ENCODE results near the gene VN1R4.
"Not testable (repeated sequence)": the region's sequence is repeated elsewhere in the genome, so short reads cannot be mapped to it uniquely, and the experiment has no call there.

Gene VN1R4

DNA sequence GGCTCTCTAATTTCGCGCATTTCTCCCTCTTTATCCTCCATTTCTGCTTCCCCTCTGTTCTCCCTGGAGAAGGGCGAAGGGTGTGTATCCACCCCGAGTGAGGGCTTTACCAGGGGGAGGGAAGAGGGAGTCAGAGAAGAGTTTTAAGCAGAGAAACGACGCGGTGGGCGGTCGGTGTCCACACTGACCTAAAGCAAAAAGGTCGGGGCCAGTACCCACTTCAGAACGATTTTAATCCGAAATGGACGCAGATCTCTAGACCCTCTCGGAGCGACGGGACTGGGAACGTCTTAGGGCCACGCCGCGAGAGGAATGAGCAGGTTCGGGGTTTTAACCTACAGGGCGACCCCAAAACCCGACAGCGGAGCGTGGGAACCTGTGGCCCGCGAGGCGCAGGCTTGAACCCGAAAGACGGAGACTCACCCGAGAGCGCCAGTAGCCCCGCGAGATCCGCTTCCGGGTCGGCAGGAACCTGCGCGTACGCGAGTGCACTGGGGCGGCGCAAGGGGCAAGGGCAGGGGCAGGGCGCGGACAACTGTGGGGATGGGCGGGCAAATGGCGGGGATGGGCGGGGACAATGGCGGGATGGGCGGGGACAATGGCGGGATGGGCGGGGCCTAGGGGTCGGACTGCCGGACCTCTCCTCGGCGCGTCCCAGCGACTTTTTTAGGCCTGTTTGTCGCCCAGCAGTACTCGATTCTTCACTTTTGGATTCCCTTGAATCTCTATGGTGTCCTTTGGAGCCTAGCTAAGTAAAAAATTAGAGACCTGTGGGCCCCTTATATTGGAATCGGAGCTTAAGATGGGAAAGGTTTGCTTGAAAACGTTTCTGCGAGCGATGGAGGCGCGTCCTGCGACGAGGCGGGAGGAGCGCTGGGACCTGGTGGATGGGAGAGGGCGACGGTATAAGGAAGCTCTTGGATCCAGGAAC, 12.8 kb downstream of the VN1R4 start, which contains the start of gene ZNF677:
ZNF677 (minus strand) TSS at position 463 of the 931 bp plus-strand sequence. CDS start 3,323 bp downstream, outside the sequence.
- peaks cover 9% of the 10 kb centered on the region for H3K36me3 ChIP-seq (ENCODE audit: insufficient read depth, low read length)
- no peaks in the 10 kb centered on the region for H3K4me1 ChIP-seq (ENCODE audit: insufficient read depth, low read length)
- H3K9me3 ChIP-seq (ENCODE audit: control insufficient read depth, insufficient read depth, low read length): 0 out of 2 replicates have a peak, but pooled peaks cover 2% of the 10 kb centered on the region
- peak within 1 kb of the TSS; percentile 97 for H3K9ac ChIP-seq (ENCODE audit: low read depth, low read length)

DNA sequence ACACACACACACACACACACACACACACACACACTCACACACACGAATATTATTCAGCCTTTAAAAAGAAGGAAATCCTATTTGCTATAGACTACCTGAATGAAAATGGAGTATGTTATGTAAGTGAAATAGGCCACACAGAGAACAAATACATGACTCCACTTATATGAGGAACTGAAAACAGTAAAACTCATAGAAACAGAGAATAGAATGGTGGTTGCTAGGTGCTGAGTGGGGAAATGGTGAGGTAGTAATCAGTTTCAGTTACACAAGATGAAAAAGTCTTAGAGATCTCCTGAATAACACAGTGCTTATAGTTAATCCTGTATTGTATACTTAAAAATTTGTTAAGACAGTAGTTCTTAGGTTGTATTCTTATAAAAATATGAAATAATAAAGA, 21.0 kb downstream of the VN1R4 start:
- H3K9me3 ChIP-seq (ENCODE audit: control insufficient read depth, insufficient read depth, low read length): peaks cover 3% of the 10 kb centered on the region

DNA sequence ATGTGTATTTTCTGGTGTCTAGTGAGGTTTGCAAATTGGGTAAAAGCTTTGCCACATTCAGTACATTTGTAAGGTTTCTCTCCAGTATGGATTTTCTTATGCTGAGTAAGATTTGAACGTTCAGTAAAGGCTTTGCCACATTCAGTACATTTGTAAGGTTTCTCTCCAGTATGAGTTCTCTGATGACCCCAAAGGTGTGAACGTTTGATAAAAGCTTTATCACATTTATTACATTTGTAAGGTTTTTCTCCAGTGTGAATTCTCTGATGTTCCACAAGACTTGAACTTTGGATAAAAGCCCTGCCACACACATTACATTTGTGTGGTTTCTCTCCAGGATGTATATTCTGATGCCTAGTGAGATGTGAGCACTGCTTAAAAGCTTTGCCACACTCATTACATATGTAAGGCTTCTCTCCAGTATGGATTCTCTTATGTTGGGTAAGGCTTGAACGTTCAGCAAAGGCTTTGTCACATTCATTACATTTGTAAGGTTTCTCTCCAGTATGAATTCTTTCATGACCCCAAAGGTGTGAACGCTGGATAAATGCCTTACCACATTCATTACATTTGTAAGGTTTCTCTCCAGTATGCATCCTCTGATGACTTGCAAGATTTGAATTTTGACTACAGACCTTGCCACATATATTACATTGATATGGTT, 30.3 kb downstream of the VN1R4 start:
- H3K4me1 ChIP-seq (ENCODE audit: insufficient read depth, low read length): no peaks in the 10 kb centered on the region
- no peaks in the 10 kb centered on the region; the same call in 1 of the 2 replicates for H3K36me3 ChIP-seq (ENCODE audit: insufficient read depth, low read length)
- H3K9me3 ChIP-seq (ENCODE audit: control insufficient read depth, insufficient read depth, low read length): peaks cover 31% of the 10 kb centered on the region
- no peak overlapping the region for H3K9ac ChIP-seq (ENCODE audit: low read depth, low read length)

More for the DNA sequence above, 21.0 kb downstream of the VN1R4 start:
- H3K4me1 ChIP-seq (ENCODE audit: insufficient read depth, low read length): no peaks in the 10 kb centered on the region
- peaks cover 6% of the 10 kb centered on the region; the same call in 1 of the 2 replicates for H3K36me3 ChIP-seq (ENCODE audit: insufficient read depth, low read length)
- no peak overlapping the region for H3K9ac ChIP-seq (ENCODE audit: low read depth, low read length)

DNA sequence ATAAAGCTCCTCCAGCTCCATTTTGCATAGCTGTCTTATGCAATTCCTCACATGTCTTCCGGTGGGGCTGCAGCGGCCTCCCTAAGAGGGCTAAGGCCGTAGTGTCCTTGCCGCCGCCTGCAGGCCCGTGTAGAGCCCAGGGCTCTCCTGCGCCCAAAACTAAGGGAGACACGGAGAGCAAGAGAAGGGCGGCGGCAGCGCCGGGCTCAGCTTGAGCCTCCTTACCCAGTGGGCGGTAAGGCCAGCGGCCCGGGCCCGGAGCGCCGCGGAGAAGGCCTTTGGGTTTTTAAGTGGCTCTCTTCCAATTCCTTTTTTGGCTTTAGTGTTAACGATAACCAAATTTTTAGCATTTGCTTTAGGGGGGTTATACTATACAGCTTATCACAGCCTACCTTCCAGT, 42.9 kb downstream of the VN1R4 start:
- Histone ChIP-seq H3K36me3 (ENCODE audit: insufficient read depth, low read length) (no peaks in the 10 kb centered on the region), H3K4me1 (ENCODE audit: insufficient read depth, low read length) (no peaks in the 10 kb centered on the region), H3K9ac (ENCODE audit: low read depth, low read length) (no peak overlapping the region), H3K9me3 (ENCODE audit: control insufficient read depth, insufficient read depth, low read length) (peaks cover 8% of the 10 kb centered on the region)

DNA sequence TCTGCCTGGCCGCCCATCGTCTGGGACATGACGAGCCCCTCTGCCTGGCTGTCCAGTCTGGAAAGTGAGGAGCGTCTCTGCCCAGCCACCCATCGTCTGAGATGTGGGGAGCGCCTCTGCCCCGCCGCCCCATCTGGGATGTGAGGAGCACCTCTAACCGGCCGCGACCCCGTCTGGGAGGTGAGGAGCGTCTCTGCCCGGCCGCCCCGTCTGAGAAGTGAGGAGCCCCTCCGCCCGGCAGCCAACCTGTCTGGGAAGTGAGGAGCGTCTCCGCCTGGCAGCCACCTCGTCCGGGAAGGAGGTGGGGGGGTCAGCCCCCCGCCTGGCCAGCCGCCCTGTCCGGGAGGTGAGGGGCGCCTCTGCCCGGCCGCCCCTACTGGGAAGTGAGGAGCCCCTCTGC, 44.8 kb downstream of the VN1R4 start:
- H3K4me1 ChIP-seq (ENCODE audit: insufficient read depth, low read length); H3K36me3 ChIP-seq (ENCODE audit: insufficient read depth, low read length); H3K9ac ChIP-seq (ENCODE audit: low read depth, low read length): not testable (repeated sequence)
- peaks cover 17% of the 10 kb centered on the region for H3K9me3 ChIP-seq (ENCODE audit: control insufficient read depth, insufficient read depth, low read length)
